GM23248 (cell line): ENCODE measurements around the gene ANKUB1.

Experiments used
- EZH2 ChIP-seq: fragments of 200-600 bp; sonication (generic); IDR thresholded peaks from 2 replicates; pipeline ENCODE4 v1.6.1; 2018; ENCODE audit warnings: antibody characterized with exemption, mild to moderate bottlenecking; ENCODE audit not compliant: insufficient read depth, poor library complexity, severe bottlenecking
- EZH2phosphoT487 ChIP-seq: fragments of 200-600 bp; sonication (generic); IDR thresholded peaks from 2 replicates; pipeline ENCODE4 v1.6.1; 2018; ENCODE audit warnings: antibody characterized with exemption, moderate library complexity, mild to moderate bottlenecking, low read depth; ENCODE audit not compliant: insufficient read depth

DNA sequence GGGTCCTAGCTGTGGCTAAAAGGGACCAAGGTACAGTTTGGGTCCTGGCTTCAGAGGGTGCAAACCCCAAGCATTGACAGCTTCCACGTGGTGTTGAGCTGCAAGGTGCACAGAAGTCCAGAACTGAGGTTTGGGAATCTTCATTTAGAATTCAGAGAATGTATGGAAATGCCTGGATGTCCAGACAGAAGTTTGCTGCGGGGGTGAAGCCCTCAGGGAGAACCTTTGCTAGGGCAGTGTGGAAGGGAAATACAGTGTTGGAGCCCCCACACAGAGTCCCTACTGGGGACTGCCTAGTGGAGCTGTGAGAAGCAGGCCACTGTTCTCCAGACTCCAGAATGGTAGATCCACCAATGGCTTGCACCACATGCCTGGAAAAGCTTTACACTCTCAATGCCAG is 38.5 kb upstream of the ANKUB1 start:
- no peak for TF ChIP-seq EZH2
- no peak for TF ChIP-seq EZH2phosphoT487
